ENCODE results near the gene RPL7A. TPM values are rescaled to one million over a fixed set of nuclear protein-coding genes. Genes with fewer than 3 reads are reported as not detected.
"Not testable (repeated sequence)": the region's sequence is repeated elsewhere in the genome, so short reads cannot be mapped to it uniquely, and the experiment has no call there.

Gene RPL7A
- total and polyA plus RNA-seq, 4 donors, result 796 to 2,086 (median 1,475) TPM

DNA sequence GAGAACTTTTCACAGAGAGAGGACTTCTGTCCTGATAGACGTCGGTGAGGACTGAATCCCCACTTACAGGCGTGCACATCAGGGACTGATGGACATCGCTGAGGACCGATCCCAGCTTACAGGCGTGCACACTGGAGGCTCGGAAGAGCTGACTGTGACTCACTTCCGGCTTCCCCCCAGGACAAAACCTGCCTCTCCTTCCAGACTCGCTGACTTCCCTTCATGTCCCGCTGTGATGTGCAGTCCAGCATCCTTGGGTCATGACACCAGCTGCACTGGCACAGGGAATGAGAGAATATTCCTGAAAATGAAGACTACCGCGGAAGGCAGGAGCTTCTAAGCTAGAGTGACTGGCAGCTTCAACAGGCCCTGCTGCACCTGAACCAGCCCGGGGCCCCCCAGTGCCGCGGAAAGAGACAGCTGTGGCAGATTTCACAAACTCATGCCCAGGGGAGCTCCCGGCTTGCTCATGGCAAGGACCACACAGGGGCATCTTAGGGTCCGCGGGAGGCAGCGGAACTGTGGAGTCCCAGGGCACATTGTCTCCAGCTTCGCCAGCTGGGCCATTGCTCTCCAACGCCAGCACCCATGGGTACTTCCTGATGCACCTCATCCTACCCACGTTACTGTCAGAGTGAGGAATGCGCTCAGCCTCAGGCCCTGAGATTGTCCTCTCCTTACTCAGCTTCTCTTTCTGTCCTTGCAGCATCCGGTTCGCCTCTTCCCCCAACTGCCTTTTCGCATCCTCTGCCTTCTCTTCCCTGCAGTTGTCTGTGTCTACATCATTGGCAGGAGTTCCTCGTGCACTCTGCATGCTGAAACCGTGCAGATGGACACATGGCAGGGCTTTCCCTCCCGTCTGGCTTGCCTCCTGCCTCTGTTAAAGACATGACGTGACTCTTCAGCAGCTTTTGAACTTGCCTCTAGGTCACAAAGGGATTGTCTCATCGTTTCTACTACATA lies 41.5 kb upstream of the RPL7A start:
- Histone ChIP-seq H3K36me3 (ENCODE audit: control insufficient read depth, insufficient read depth, low read length) (no peaks in the 10 kb centered on the region), H3K9me3 (ENCODE audit: control insufficient read depth, insufficient read depth, low read length) (no peaks in the 10 kb centered on the region), H3K4me1 (ENCODE audit: control insufficient read depth, insufficient read depth, low read length) (no peaks in the 10 kb centered on the region), H3K27me3 (ENCODE audit: control insufficient read depth, insufficient read depth, low read length) (no peaks in the 10 kb centered on the region), H3K4me3 (ENCODE audit: low read depth, low read length) (no peak overlapping the region), H3K27ac (ENCODE audit: low read depth, low read length) (no peak overlapping the region)
- WGBS (ENCODE audit: insufficient coverage), result 73% methylated on average over 28 of the region's 31 CpGs
- peak in 2 of 6 donors; percentile 43 to 90 for DNase-seq (ENCODE audit: low read depth in 4 of 6, low spot score in 6 of 6)

DNA sequence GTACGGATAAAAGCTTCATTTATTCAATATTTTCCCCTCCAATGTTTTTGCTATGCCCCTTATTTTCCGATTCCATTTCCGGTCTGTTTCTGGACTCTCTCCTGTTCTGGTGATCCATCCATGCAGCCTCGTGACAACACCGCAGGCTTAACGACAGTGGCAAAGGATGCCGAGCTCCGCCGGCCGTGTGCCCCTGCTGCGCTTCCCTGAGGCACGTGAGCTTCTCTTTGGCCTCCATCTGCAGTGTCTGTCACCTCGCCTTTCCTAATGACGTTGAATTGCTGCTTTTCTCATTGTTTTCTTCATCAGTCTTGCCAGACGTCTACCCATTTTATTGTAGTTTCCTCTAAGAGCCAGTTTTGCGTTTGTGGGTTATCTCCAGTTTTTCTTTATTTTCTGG lies 40.7 kb upstream of the RPL7A start:
- Histone ChIP-seq H3K27me3 (ENCODE audit: control insufficient read depth, insufficient read depth, low read length) (no peaks in the 10 kb centered on the region), H3K4me3 (ENCODE audit: low read depth, low read length) (no peak overlapping the region), H3K27ac (ENCODE audit: low read depth, low read length) (no peak overlapping the region), H3K4me1 (ENCODE audit: control insufficient read depth, insufficient read depth, low read length) (no peaks in the 10 kb centered on the region), H3K9me3 (ENCODE audit: control insufficient read depth, insufficient read depth, low read length) (no peaks in the 10 kb centered on the region), H3K36me3 (ENCODE audit: control insufficient read depth, insufficient read depth, low read length) (no peaks in the 10 kb centered on the region)
- peak in 2 of 6 donors; percentile 1 to 17 for DNase-seq (ENCODE audit: low read depth in 4 of 6, low spot score in 6 of 6)
- WGBS (ENCODE audit: insufficient coverage), result 58% methylated on average over 13 of the region's 16 CpGs

DNA sequence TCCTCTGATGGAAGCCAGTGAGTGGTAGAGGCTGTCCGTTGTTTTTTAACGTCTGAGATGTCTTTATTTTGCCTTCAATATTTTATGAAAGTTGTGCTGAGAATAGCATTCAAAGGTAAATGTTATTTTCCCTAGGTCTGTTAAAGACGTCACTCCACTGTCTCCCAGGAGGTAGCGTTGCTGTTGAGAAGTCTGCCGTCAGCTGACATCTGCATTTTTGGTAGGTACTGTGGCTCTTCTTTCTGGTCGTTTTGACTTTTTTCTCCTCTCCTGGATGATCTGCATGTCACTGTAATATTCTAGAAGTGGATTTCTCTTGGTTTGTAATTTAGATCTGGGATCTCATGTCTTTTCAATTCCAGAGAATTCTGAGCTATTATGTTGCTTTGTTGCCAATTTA lies 38.4 kb upstream of the RPL7A start:
- Histone ChIP-seq H3K36me3 (ENCODE audit: control insufficient read depth, insufficient read depth, low read length) (no peaks in the 10 kb centered on the region), H3K27ac (ENCODE audit: low read depth, low read length) (no peak overlapping the region), H3K27me3 (ENCODE audit: control insufficient read depth, insufficient read depth, low read length) (no peaks in the 10 kb centered on the region), H3K9me3 (ENCODE audit: control insufficient read depth, insufficient read depth, low read length) (no peaks in the 10 kb centered on the region), H3K4me3 (ENCODE audit: low read depth, low read length) (no peak overlapping the region), H3K4me1 (ENCODE audit: control insufficient read depth, insufficient read depth, low read length) (no peaks in the 10 kb centered on the region)
- 76% methylated on average over 3 of the region's 6 CpGs for WGBS (ENCODE audit: insufficient coverage)
- no peak for DNase-seq (ENCODE audit: low read depth in 4 of 6, low spot score in 6 of 6)

DNA sequence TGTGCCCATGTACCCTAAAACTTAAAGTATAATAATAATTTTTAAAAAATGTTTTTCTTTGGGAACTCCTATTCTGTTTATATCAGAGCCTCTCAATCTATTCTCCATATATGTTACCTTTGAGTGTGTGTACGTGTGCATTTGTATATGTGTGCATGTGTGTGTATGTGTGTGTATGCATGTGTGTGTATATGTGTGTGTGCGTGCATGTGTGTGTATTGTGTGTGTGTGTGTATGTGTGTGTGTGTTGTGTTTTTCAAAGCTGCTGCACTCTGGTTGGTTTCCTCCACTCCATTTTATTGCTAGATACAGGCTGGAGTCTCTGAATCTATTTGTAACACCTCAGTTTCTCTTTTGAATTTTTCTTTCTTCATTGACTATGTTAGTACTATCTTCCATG lies 32.0 kb upstream of the RPL7A start:
- H3K27ac ChIP-seq (ENCODE audit: low read depth, low read length), result no peak overlapping the region
- H3K4me3 ChIP-seq (ENCODE audit: low read depth, low read length), result no peak overlapping the region
- H3K36me3 ChIP-seq (ENCODE audit: control insufficient read depth, insufficient read depth, low read length), result no peaks in the 10 kb centered on the region
- WGBS (ENCODE audit: insufficient coverage), result no CpG with 5 or more reads among the region's 2 CpGs
- no peak for DNase-seq (ENCODE audit: low read depth in 4 of 6, low spot score in 6 of 6)
- no peaks in the 10 kb centered on the region for H3K4me1 ChIP-seq (ENCODE audit: control insufficient read depth, insufficient read depth, low read length)
- H3K9me3 ChIP-seq (ENCODE audit: control insufficient read depth, insufficient read depth, low read length), result no peaks in the 10 kb centered on the region
- no peaks in the 10 kb centered on the region for H3K27me3 ChIP-seq (ENCODE audit: control insufficient read depth, insufficient read depth, low read length)

DNA sequence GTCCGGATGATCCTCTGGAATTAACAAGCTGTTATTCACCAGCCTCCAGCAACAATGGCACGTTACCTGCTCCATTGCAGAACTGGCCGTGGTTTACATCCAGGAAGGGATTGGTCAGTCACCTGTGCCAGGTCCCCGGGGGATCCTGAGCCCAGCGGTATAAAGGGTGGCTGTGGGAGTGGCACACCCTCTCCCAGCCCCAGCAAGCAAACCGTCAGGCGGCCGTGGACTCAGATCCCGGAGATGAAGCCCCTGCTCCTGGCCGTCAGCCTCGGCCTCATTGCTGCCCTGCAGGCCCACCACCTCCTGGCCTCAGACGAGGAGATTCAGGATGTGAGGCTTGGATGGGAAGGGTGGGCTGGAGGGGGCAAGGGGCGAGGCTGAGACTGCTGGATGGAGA lies 30.5 kb upstream of the RPL7A start:
- not testable (repeated sequence) for H3K36me3 ChIP-seq (ENCODE audit: control insufficient read depth, insufficient read depth, low read length); DNase-seq (ENCODE audit: low read depth in 4 of 6, low spot score in 6 of 6); H3K4me1 ChIP-seq (ENCODE audit: control insufficient read depth, insufficient read depth, low read length); H3K9me3 ChIP-seq (ENCODE audit: control insufficient read depth, insufficient read depth, low read length); H3K4me3 ChIP-seq (ENCODE audit: low read depth, low read length); H3K27me3 ChIP-seq (ENCODE audit: control insufficient read depth, insufficient read depth, low read length); H3K27ac ChIP-seq (ENCODE audit: low read depth, low read length)
- 97% methylated on average over 3 of the region's 13 CpGs for WGBS (ENCODE audit: insufficient coverage)

DNA sequence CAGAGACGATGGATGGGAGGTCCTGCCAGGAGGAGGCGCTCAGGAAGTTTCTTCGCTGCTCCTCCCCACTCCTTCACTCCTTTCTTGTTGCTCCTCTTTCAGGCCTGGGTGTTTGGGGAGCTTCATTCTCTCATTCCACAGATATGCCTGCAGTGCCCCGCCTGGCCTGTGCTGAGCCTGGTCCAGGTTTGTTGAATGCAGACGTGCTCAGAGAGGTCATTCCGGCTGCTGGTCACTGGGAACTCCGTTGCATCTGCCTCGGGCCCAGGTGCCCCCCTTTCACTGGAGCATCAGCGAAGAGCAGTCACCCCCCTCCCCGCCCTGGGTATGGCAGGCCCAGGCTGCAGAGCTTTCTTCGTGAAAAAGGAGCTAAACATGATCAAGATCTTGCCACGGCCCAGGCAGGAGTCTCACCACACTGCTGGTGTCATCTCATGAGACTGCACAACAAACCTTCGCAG lies 27.6 kb upstream of the RPL7A start:
- H3K4me3 ChIP-seq (ENCODE audit: low read depth, low read length), result no peak overlapping the region
- DNase-seq (ENCODE audit: low read depth in 4 of 6, low spot score in 6 of 6), result no peak
- 76% methylated on average over 10 of the region's 13 CpGs for WGBS (ENCODE audit: insufficient coverage)
- no peaks in the 10 kb centered on the region for H3K9me3 ChIP-seq (ENCODE audit: control insufficient read depth, insufficient read depth, low read length)
- H3K4me1 ChIP-seq (ENCODE audit: control insufficient read depth, insufficient read depth, low read length), result no peaks in the 10 kb centered on the region
- no peak overlapping the region for H3K27ac ChIP-seq (ENCODE audit: low read depth, low read length)
- no peaks in the 10 kb centered on the region for H3K27me3 ChIP-seq (ENCODE audit: control insufficient read depth, insufficient read depth, low read length)
- no peaks in the 10 kb centered on the region for H3K36me3 ChIP-seq (ENCODE audit: control insufficient read depth, insufficient read depth, low read length)

DNA sequence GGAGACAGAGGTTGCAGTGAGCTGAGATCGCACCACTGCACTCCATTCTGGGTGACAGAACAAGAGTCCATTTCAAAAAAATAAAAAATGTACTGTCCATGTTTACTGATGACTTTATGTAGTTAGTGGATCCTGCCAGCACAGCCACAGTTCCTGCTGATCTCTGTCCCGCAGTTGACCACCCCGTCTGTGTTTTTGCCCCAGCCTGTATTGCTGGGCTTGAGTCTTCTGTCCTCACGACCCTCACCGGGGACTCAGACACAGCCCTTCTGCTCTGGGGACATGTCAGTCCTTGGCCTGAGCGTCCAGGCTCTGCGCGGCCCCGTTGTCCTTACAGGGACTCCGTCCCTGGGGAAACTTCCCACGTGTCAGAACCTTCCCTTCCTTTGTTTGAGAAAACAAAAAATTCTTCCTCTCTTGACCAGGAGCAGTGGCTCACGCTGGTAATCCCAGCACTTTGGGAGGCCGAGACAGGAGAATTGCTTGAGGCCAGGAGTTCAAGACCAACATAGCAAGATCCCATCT lies 26.5 kb upstream of the RPL7A start:
- WGBS (ENCODE audit: insufficient coverage), result 78% methylated on average over 9 of the region's 13 CpGs
- Histone ChIP-seq H3K4me1 (ENCODE audit: control insufficient read depth, insufficient read depth, low read length) (no peaks in the 10 kb centered on the region), H3K4me3 (ENCODE audit: low read depth, low read length) (no peak overlapping the region), H3K36me3 (ENCODE audit: control insufficient read depth, insufficient read depth, low read length) (no peaks in the 10 kb centered on the region), H3K9me3 (ENCODE audit: control insufficient read depth, insufficient read depth, low read length) (no peaks in the 10 kb centered on the region), H3K27ac (ENCODE audit: low read depth, low read length) (no peak overlapping the region), H3K27me3 (ENCODE audit: control insufficient read depth, insufficient read depth, low read length) (no peaks in the 10 kb centered on the region)
- no peak for DNase-seq (ENCODE audit: low read depth in 4 of 6, low spot score in 6 of 6)

DNA sequence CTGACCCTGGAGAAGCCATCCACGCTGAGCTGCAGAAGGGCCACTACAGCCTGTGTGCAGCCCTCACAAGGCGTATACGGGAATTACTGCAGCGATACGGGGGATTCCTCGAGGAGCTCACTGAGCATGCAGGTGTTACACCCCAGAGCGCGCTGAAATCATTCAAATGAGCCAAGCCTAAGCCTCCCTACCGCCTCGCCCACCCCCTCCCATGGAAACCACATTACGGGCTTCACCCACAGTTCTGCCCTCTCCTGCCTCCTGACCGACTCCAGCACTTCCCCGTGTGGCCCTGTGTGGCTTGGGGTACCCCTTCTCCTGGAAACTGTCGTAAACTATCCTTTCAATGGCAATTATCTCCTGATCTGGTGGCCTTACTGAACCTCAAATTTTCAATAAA lies 25.3 kb upstream of the RPL7A start:
- H3K4me3 ChIP-seq (ENCODE audit: low read depth, low read length), result no peak overlapping the region

DNA sequence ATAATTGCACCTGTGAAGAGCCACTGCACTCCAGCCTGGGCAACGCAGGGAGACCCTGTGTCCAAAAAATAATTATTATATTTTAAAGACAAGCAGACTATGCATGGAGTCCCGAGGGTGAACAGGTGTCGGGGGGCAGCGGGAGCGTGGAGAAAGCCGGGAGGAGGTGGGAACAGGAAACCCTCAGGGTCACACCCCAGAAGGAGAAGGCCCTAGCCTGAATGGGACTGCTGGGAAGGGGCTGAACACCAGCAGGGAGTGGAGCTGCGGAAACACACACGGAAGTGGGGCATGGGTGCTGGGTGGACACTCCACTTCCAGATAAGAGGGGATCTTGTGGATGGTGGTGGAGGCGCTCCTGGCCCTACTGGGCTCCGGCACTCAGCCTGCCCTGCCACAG lies 24.8 kb upstream of the RPL7A start:
- no peaks in the 10 kb centered on the region for H3K4me1 ChIP-seq (ENCODE audit: control insufficient read depth, insufficient read depth, low read length)
- H3K27me3 ChIP-seq (ENCODE audit: control insufficient read depth, insufficient read depth, low read length), result no peaks in the 10 kb centered on the region
- DNase-seq (ENCODE audit: low read depth in 4 of 6, low spot score in 6 of 6), result no peak
- peaks cover 2% of the 10 kb centered on the region for H3K36me3 ChIP-seq (ENCODE audit: control insufficient read depth, insufficient read depth, low read length)
- WGBS (ENCODE audit: insufficient coverage), result 95% methylated on average over 7 of the region's 10 CpGs
- H3K4me3 ChIP-seq (ENCODE audit: low read depth, low read length), result no peak overlapping the region
- no peak overlapping the region for H3K27ac ChIP-seq (ENCODE audit: low read depth, low read length)
- H3K9me3 ChIP-seq (ENCODE audit: control insufficient read depth, insufficient read depth, low read length), result no peaks in the 10 kb centered on the region

More for the DNA sequence above, 25.3 kb upstream of the RPL7A start:
- no peaks in the 10 kb centered on the region for H3K27me3 ChIP-seq (ENCODE audit: control insufficient read depth, insufficient read depth, low read length)
- no peaks in the 10 kb centered on the region for H3K4me1 ChIP-seq (ENCODE audit: control insufficient read depth, insufficient read depth, low read length)
- 90% methylated on average over 14 of the region's 14 CpGs for WGBS (ENCODE audit: insufficient coverage)
- H3K9me3 ChIP-seq (ENCODE audit: control insufficient read depth, insufficient read depth, low read length), result no peaks in the 10 kb centered on the region
- no peaks in the 10 kb centered on the region for H3K36me3 ChIP-seq (ENCODE audit: control insufficient read depth, insufficient read depth, low read length)
- DNase-seq (ENCODE audit: low read depth in 4 of 6, low spot score in 6 of 6), result no peak
- H3K27ac ChIP-seq (ENCODE audit: low read depth, low read length), result no peak overlapping the region

Data from spinal cord (tissue), 10 donors.